GM23248 (cell line): ENCODE measurements around the gene MINDY4. TPM values are rescaled to one million over a fixed set of nuclear protein-coding genes. Genes with fewer than 3 reads are reported as not detected.

ENCODE experiments used
- DNase-seq: peaks from one replicate; pipeline ENCODE4 v3.0.0-alpha.2; 2015
- H2AFZ ChIP-seq: fragments of 200-600 bp; sonication (generic); 2 replicates; pipeline ENCODE4 v1.6.1; 2016; ENCODE audit warnings: antibody characterized with exemption
- H3F3A ChIP-seq: fragments of 200-600 bp; sonication (generic); 2 replicates; pipeline ENCODE4 v1.6.1; 2016; ENCODE audit warnings: mild to moderate bottlenecking, antibody characterized with exemption, mixed run types; ENCODE audit not compliant: insufficient read depth
- H3K27ac ChIP-seq: fragments of 200-600 bp; sonication (generic); 2 replicates; pipeline ENCODE4 v1.5.1; 2016; ENCODE audit warnings: mild to moderate bottlenecking
- H3K27me3 ChIP-seq: fragments of 200-600 bp; sonication (generic); replicated peaks from 2 replicates; pipeline ENCODE4 v1.6.1; 2016; ENCODE audit warnings: mild to moderate bottlenecking; ENCODE audit not compliant: insufficient read depth
- H3K36me3 ChIP-seq: fragments of 200-600 bp; sonication (generic); 2 replicates; pipeline ENCODE4 v1.6.1; 2016; ENCODE audit warnings: low read depth, mild to moderate bottlenecking
- H3K4me1 ChIP-seq: fragments of 200-600 bp; sonication (generic); 2 replicates; pipeline ENCODE4 v1.6.1; 2016; ENCODE audit warnings: mild to moderate bottlenecking; ENCODE audit not compliant: insufficient read depth
- H3K4me2 ChIP-seq: fragments of 200-600 bp; sonication (generic); one replicate; pipeline ENCODE4 v1.6.1; 2016; ENCODE audit warnings: mild to moderate bottlenecking; ENCODE audit not compliant: unreplicated experiment
- H3K4me3 ChIP-seq: fragments of 200-600 bp; sonication (generic); 2 replicates; pipeline ENCODE4 v1.5.1; 2016; ENCODE audit warnings: mild to moderate bottlenecking
- H3K79me2 ChIP-seq: fragments of 200-600 bp; sonication (generic); 2 replicates; pipeline ENCODE4 v1.6.1; 2016; ENCODE audit warnings: mild to moderate bottlenecking; ENCODE audit not compliant: insufficient read depth
- H3K9ac ChIP-seq: fragments of 200-600 bp; sonication (generic); 2 replicates; pipeline ENCODE4 v1.6.1; 2016; ENCODE audit warnings: mild to moderate bottlenecking
- H3K9me2 ChIP-seq: fragments of 200-600 bp; sonication (generic); 2 replicates; pipeline ENCODE4 v1.6.1; 2016; ENCODE audit warnings: mixed run types, mild to moderate bottlenecking, moderate library complexity; ENCODE audit not compliant: insufficient read depth
- H3K9me3 ChIP-seq: fragments of 200-600 bp; sonication (generic); one replicate; pipeline ENCODE4 v1.6.1; 2017; ENCODE audit warnings: low read depth
- H4K20me1 ChIP-seq: fragments of 200-600 bp; sonication (generic); 2 replicates; pipeline ENCODE4 v1.6.0; 2016; ENCODE audit not compliant: insufficient read depth
- EZH2 ChIP-seq: fragments of 200-600 bp; sonication (generic); IDR thresholded peaks from 2 replicates; pipeline ENCODE4 v1.6.1; 2018; ENCODE audit warnings: antibody characterized with exemption, mild to moderate bottlenecking; ENCODE audit not compliant: insufficient read depth, poor library complexity, severe bottlenecking
- EZH2phosphoT487 ChIP-seq: fragments of 200-600 bp; sonication (generic); IDR thresholded peaks from 2 replicates; pipeline ENCODE4 v1.6.1; 2018; ENCODE audit warnings: antibody characterized with exemption, moderate library complexity, mild to moderate bottlenecking, low read depth; ENCODE audit not compliant: insufficient read depth
- WGBS, 2 experiments: methylation state at CpG; one replicate each; pipeline ENCODE4 v1.1.6; 2015 to 2017; ENCODE audit warnings: low lambda C conversion rate in 2 of 2, low coverage in 1 of 2; ENCODE audit errors: missing lambda C conversion rate in 2 of 2; 5-methylcytosine and 5-hydroxymethylcytosine counted together
- in situ Hi-C: fragments of 300-500 bp; cut with MboI; formaldehyde crosslinking; loops from 2 replicates; pipeline ENCODE4 v1.15.0; 2020
- polyA plus RNA-seq: library from polyadenylated mRNA; unstranded; fragments of >200 nt; fragmentation: Nextera tagmentation; extraction: Ambion mirVana; gene quantifications from 2 replicates; pipeline ENCODE4 v1.2.1, GENCODE V29; 2016
- total RNA-seq: library from RNA; depleted of rRNA; stranded (reverse); fragments of >200 nt; shearing (Covaris generic); gene quantifications from 2 replicates; pipeline ENCODE4 v1.2.3, GENCODE V29; 2014

The MINDY4 gene
- total and polyA plus RNA-seq, 2 experiments from 2014 or later = 2.5 to 3.5 TPM

GRCh38 chr7:30837581-30837980 is 66.4 kb downstream of the MINDY4 start:
- H2AFZ ChIP-seq = no peak overlapping the region
- DNase-seq = no peak

DNA sequence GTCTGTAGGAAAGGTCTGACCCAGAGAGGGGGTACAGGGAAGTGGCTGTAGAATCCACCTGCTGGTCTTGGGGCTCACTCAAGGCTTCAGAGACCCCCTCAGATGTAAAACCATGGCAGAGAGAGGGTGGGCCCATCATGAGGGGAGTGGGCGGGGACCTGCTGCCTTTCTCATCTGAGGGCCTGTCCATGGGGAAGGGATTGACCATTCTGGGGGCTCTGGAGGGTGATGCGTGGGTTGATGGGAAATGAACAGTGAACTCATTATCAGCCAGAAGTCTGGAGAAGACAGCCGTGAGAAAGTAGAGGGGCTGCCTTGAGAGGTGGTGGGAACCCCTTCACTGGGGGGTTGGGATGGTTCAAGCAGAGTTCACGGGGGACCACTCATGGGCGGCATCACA is 66.8 kb downstream of the MINDY4 start:
- no peak overlapping the region for H3K9ac ChIP-seq
- no peak overlapping the region for H3K4me3 ChIP-seq
- WGBS, 2 experiments = 93 to 94% methylated on average over 5 of the region's 5 CpGs
- no peaks in the 10 kb centered on the region for H3K4me1 ChIP-seq
- H3K4me2 ChIP-seq = no peak overlapping the region
- in situ Hi-C loops = no loop called here
- no peak for DNase-seq
- H4K20me1 ChIP-seq = no peaks in the 10 kb centered on the region
- H3K9me2 ChIP-seq = no peaks in the 10 kb centered on the region
- no peak for TF ChIP-seq EZH2
- no peak for TF ChIP-seq EZH2phosphoT487
- no peak overlapping the region for H3K27ac ChIP-seq
- H2AFZ ChIP-seq = no peak overlapping the region
- H3F3A ChIP-seq = no peaks in the 10 kb centered on the region
- H3K36me3 ChIP-seq = no peaks in the 10 kb centered on the region
- H3K27me3 ChIP-seq = no peaks in the 10 kb centered on the region
- H3K9me3 ChIP-seq = no peaks in the 10 kb centered on the region
- H3K79me2 ChIP-seq = no peaks in the 10 kb centered on the region

More at GRCh38 chr7:30837581-30837980, 66.4 kb downstream of the MINDY4 start:
- no peaks in the 10 kb centered on the region for H3K79me2 ChIP-seq
- in situ Hi-C loops = no loop called here
- no peaks in the 10 kb centered on the region for H4K20me1 ChIP-seq
- H3K9me3 ChIP-seq = no peaks in the 10 kb centered on the region
- no peaks in the 10 kb centered on the region for H3K36me3 ChIP-seq
- TF ChIP-seq EZH2 (no peak), EZH2phosphoT487 (no peak)
- H3K4me1 ChIP-seq = no peaks in the 10 kb centered on the region
- H3K9ac ChIP-seq = no peak overlapping the region
- no peaks in the 10 kb centered on the region for H3K9me2 ChIP-seq
- no peaks in the 10 kb centered on the region for H3K27me3 ChIP-seq
- H3K4me2 ChIP-seq = no peak overlapping the region
- no peak overlapping the region for H3K4me3 ChIP-seq
- WGBS, 2 experiments = 90 to 93% methylated on average over 4 of the region's 4 CpGs
- H3K27ac ChIP-seq = no peak overlapping the region
- H3F3A ChIP-seq = no peaks in the 10 kb centered on the region

GRCh38 chr7:30840141-30841024 is 69.2 kb downstream of the MINDY4 start:
- Histone ChIP-seq H3F3A (no peaks in the 10 kb centered on the region), H3K4me3 (no peak overlapping the region), H4K20me1 (no peaks in the 10 kb centered on the region), H3K36me3 (no peaks in the 10 kb centered on the region), H3K4me1 (peaks cover under 1% of the 10 kb centered on the region; the same call in 1 of the 2 replicates), H3K27me3 (no peaks in the 10 kb centered on the region), H3K4me2 (no peak overlapping the region), H3K79me2 (no peaks in the 10 kb centered on the region), H3K9me2 (no peaks in the 10 kb centered on the region), H3K9me3 (no peaks in the 10 kb centered on the region), H2AFZ (no peak overlapping the region), H3K9ac (no peak overlapping the region), H3K27ac (no peak overlapping the region)
- TF ChIP-seq EZH2 (no peak), EZH2phosphoT487 (no peak)
- in situ Hi-C loops = no loop called here
- WGBS, 2 experiments = 88 to 91% methylated on average over 6 of the region's 6 CpGs
- DNase-seq = no peak

DNA sequence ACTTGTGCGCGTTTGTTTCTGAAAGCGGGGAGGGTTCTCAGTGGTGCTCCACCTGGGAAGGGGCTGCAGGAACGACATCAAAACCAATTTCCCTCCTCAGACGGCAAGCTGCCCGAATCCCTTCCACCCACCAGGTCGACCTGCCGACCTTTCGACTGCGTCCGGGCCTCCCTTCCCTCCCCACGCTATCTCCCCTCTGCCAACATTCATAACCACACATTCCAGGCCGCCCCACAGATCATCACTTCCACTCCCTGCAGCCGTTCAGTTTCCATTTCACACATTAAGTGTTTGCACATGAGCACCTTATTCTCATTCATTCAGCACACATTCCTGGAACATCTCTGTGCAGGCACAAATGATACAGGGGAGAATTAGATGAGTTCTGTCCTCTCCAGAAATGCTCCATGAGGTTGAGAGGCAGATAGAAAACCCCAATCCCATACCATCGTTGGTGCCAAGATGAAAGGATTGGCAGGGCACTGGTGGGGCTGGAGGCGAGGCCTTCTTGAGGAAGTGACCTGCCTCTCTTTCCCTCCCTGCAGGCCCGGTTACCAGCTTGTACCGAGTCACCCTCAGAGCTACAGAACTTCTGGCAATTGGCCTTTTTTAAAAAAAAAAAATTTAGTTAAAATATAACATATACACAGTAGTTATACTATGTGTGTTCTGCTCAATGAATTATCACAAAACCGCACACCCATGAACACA is 70.0 kb downstream of the MINDY4 start:
- TF ChIP-seq EZH2phosphoT487 (no peak), EZH2 (no peak)
- Histone ChIP-seq H2AFZ (no peak overlapping the region), H4K20me1 (no peaks in the 10 kb centered on the region), H3K27me3 (no peaks in the 10 kb centered on the region), H3K27ac (no peak overlapping the region), H3F3A (no peaks in the 10 kb centered on the region; the same call in 1 of the 2 replicates), H3K9ac (no peak overlapping the region), H3K79me2 (no peaks in the 10 kb centered on the region), H3K9me3 (no peaks in the 10 kb centered on the region), H3K9me2 (no peaks in the 10 kb centered on the region), H3K36me3 (no peaks in the 10 kb centered on the region), H3K4me2 (no peak overlapping the region), H3K4me3 (no peak overlapping the region), H3K4me1 (peaks cover 8% of the 10 kb centered on the region)
- in situ Hi-C loops = no loop called here
- 79% methylated on average over 19 of the region's 19 CpGs for WGBS, 2 experiments
- DNase-seq = no peak
